HG02943 (cell line): ENCODE data around the gene TXLNB.

ENCODE experiments used
- ATAC-seq: cut with Tn5 transposase; IDR thresholded peaks from one replicate; pipeline ENCODE4 v1.9.1; 2021; ENCODE audit warnings: mild to moderate bottlenecking, low read depth, moderate library complexity; ENCODE audit not compliant: unreplicated experiment

Gene TXLNB

GRCh38 chr6:139277161-139277560, 14.6 kb downstream of the TXLNB start:
- no peak for ATAC-seq

GRCh38 chr6:139275279-139276055, 16.3 kb downstream of the TXLNB start:
- ATAC-seq: no peak

GRCh38 chr6:139271056-139271455, 20.7 kb downstream of the TXLNB start:
- peak; percentile 66 for ATAC-seq

GRCh38 chr6:139270249-139270648, 21.5 kb downstream of the TXLNB start:
- no peak for ATAC-seq

GRCh38 chr6:139265512-139266190, 26.1 kb downstream of the TXLNB start:
- ATAC-seq: no peak

GRCh38 chr6:139262519-139263300, 29.1 kb downstream of the TXLNB start:
- ATAC-seq: peak; percentile 73

GRCh38 chr6:139257821-139258398, 33.9 kb downstream of the TXLNB start:
- ATAC-seq: peak; percentile 50

GRCh38 chr6:139257291-139257690, 34.5 kb downstream of the TXLNB start:
- no peak for ATAC-seq

GRCh38 chr6:139256087-139256486, 35.7 kb downstream of the TXLNB start:
- no peak for ATAC-seq

- ATAC-seq: no peak
Measured at GRCh38 chr6:139254196-139254595, 37.6 kb downstream of the TXLNB start.

GRCh38 chr6:139253656-139254055, 38.1 kb downstream of the TXLNB start:
- ATAC-seq: no peak

GRCh38 chr6:139251691-139252390, 40.0 kb downstream of the TXLNB start:
- no peak for ATAC-seq

- ATAC-seq: peak; percentile 21
Measured at GRCh38 chr6:139251045-139251690, 40.6 kb downstream of the TXLNB start.

- peak; percentile 91 for ATAC-seq
Measured at GRCh38 chr6:139250296-139251044, 41.3 kb downstream of the TXLNB start.

GRCh38 chr6:139249395-139249794, 42.4 kb downstream of the TXLNB start:
- ATAC-seq: no peak

- ATAC-seq: no peak
Measured at GRCh38 chr6:139248911-139249310, 42.9 kb downstream of the TXLNB start.

GRCh38 chr6:139247618-139248017, 44.2 kb downstream of the TXLNB start:
- ATAC-seq: no peak

GRCh38 chr6:139243536-139243935, 48.3 kb downstream of the TXLNB start:
- no peak for ATAC-seq
